NK-92 treated with Interleukin-12 subunit alpha and Interleukin-12 subunit beta, amount 100 ng/mL, for 24 hours (cell line): ENCODE results near the gene KLF7.

Experiments used
- DNase-seq: peaks from one replicate; lab custom pipeline; 2025; lab: John Stamatoyannopoulos, UW

The KLF7 gene

GRCh38 chr2:207166349-207167098, 776 bp upstream of the KLF7 start:
- no peak for DNase-seq

- DNase-seq = no peak
These were observed 246 bp upstream of the KLF7 start for GRCh38 chr2:207166039-207166348.

DNA sequence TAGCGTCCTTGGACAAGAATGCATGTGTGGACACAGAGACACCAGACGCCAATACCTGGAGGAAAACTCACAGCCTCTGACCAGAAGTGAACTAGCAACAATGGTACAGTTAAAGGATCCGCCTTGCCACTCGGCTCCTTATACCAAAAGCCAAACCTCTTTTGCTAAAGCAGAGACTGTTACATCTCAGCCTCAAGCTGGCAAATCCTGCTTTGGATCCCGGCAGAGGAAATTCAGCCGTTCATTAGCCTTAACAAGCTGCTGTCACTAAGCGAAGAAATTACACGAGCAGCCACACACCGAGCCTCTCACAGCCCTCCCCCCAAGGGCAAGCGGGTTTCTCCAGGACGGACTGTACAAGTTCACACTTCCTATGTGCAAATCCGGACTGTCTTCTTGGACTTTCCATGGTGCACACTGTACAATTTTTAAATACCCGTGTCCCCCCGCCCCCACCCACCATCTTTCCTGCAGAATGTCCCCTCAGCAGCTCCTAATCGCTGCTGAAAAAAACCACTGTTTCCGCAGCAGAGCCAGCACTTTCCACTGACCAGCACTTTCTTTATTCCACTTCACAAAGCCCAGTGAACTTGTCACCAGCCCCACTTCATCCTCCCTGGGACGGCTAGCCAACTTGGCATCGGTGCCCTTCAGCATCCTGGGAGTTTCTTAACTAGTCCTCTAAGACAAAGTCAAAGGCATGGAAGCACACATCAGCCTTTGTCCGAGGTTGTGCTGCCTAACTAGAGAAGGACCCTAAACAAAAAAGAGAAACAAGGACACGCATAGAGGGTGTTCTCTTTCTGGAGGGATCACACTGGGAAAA, 1.5 kb downstream of the KLF7 start:
- no peak for DNase-seq

- DNase-seq = no peak
These were observed 2.1 kb downstream of the KLF7 start for GRCh38 chr2:207163756-207164005.

DNA sequence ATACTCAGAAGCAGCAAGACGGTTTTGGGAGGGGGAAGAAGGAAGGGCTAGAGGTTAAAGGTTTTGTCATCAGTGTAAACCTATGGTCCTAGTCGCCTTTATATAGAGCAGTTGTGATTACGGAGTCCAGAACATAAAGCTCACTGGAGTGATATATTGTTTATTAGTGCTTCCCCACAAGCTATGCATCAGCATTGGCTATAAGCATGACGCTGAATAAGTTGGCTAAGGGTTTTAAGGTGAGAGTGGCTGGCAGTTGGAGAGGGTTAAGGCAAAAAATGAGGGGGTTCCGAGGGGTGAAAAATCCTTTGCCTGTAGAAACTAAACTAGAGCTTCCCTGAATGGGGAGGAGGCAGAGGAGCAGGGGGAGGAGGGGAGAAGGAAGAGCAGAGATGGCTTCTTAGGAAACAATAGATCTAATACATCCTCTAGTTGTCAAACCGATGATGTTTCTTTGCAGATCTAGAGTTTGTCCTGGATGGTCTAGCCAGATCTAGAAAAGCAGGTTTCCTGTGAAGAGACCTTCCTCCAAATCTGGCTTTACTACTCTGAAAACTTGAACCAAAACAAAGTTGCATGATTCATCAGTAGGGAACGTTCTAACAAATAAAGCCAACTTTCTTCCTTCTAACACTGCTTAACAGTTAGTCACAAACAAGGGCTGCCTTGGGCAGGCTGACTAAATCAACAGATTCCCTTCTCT, 2.5 kb downstream of the KLF7 start:
- no peak for DNase-seq

- DNase-seq = no peak
These were observed 3.4 kb downstream of the KLF7 start for GRCh38 chr2:207162316-207162715.

- DNase-seq = no peak
These were observed 4.3 kb downstream of the KLF7 start for GRCh38 chr2:207161247-207162123.

DNA sequence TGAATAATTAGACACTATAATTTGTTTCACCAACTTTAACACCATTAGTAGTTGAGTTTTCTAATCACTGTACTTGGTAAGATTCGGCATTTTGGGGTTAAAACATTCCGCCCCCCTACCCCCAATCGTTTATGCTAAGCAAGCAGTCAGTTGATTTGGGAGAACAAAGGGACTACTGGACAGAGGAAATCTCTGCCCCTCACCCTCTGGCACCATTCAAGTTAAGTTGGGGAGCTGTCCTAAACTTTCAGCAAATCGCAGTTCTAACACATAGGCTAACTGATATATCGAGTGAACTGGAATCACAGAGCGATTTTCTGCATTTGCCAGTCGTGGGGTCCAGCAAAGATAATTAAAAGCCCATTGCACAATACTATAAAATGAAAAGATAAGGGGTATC, 5.6 kb downstream of the KLF7 start:
- DNase-seq = no peak

GRCh38 chr2:207159002-207159401, 6.7 kb downstream of the KLF7 start:
- no peak for DNase-seq

- no peak for DNase-seq
These were observed 8.0 kb downstream of the KLF7 start for GRCh38 chr2:207157731-207158130.

DNA sequence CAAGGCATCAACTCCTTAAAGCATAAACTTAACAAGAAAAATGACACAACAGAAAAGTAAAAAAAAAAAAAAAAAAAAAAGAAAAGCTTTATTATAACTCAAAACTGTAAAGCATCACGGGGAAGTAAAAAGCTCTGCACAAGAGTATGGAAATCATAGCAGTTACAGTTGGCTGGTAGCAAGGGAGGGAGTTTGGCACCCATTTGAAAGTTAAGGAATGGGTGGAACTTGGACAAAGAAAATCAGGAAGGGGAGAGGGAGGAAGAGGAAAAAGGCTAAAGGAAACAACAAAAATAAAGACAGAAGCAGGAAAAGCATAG, 8.6 kb downstream of the KLF7 start:
- DNase-seq = no peak

GRCh38 chr2:207156451-207157161, 9.1 kb downstream of the KLF7 start:
- no peak for DNase-seq

DNA sequence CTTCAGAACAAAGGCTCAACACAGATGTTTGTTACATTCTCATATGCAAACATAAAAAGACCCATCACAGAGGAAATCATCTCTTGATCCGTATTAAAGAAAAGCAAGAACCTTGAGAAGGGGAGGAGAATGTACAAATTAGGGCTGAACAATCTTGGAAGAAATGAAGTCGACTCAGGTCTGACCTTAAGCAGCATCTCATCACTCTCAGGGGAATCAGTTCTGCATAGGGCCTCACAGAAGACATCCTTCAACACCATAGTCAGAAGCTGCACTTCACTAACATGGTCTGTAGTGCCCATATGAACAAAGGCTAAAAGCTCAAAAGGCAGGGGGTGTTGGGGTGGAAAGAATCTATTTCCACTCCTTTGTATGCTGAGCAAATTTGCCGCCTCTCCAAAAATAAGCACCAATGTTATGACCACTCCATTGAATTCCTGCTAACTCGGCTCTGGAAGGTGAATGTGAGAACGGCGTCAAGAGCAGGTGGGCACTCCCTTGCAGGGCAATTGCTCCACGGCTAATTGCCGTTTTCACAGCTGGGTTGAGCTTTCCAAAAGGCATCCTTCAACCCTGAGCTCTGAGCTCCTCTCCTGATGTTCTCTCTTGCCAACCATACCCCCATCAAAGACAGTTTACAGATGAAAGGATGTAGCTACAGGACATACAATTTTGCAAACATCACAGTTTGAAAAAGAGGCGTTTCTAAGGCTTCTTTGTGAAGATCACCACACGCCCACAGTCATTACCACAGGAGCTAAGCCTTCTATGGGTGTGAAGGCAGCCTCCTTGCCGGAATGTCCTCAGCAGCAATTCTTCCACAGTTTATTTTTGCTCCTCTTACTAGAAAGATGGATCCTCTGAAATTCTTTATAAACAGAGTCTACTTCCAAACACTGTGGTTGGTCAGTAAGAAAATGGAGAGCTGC, 10.0 kb downstream of the KLF7 start:
- DNase-seq = no peak

GRCh38 chr2:207154556-207155510, 10.9 kb downstream of the KLF7 start:
- no peak for DNase-seq

DNA sequence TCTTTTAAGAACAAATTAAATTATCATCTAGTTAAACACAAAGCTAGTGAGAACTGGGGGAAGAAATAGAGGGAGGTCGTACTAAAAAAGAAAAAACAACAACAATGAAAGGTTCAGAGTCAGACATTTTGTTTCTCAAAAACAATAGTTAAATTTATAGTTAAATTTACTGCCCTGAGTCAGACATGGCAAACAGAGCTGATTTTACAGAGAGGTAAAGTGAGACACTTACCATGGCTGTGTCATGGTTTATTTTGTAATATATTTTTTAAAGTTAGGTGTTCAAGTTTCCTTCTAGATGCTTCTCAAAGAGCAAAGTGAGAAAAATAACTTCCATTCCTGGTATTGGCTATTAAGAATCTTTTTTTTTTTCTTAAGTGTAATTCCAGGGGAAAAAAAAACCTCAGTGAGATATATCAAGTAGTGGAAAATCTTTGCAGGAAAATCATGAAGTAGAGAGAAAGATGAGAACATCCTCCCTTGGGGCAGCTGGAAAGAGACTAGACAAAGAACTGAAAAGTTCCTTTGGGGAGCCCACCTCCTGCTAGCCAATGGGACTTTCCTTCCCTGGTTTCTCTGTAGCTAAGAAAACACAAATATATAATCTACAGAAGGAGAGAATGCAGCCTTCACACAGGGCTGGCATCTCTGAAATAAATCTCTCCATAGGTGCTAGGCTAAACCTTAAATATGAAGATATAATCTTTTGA, 12.3 kb downstream of the KLF7 start:
- DNase-seq = no peak

GRCh38 chr2:207151048-207151447, 14.7 kb downstream of the KLF7 start:
- no peak for DNase-seq

GRCh38 chr2:207150284-207150683, 15.5 kb downstream of the KLF7 start:
- DNase-seq = no peak

GRCh38 chr2:207149249-207150213, 16.2 kb downstream of the KLF7 start:
- no peak for DNase-seq
